ENCODE results near the gene ZGPAT.

The ZGPAT gene

DNA sequence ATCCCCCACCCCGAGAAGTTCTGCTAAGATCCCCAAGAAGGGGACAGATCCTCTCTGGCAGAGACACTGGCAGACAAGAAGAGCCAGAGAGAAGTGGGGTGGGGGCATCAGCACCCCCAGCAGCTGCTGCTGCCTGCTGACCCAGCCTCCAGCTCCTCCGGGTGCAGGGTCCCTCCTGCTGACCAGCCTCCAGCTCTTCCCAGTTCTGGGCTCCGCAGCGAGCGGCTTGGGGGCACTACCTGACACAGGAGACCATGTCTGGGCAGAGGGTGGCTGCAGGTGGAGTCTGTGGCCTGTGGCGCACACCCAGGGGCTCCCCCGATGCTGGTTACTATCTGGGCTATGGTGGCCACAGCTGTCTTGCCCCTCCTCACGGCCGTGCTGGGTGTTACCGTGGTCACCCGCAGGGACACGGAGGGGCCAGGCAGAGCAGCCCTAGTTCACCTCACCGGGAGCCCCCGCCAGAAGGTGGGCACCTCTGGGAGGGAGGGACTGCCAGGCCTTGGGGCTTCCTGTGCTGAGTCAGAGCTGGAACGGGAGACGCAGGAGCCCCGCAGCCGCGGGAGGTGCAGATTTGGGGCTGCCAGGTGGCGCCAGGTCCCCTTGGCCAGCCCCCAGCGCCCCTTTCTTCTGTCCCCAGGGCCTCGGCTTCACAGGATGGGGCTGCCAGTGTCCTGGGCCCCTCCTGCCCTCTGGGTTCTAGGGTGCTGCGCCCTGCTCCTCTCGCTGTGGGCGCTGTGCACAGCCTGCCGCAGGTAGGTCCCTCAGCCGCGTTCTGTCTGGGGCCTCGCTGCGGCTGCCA lies 29.3 kb downstream of the ZGPAT start:
- Histone ChIP-seq H3K4me3 (ENCODE audit: low read length) (peak overlapping the region; percentile 78), H3K27ac (ENCODE audit: low read length) (peak overlapping the region; percentile 79), H3K4me2 (ENCODE audit: low read length) (peak overlapping the region; percentile 91), H3K79me2 (ENCODE audit: low read length) (peaks cover 2% of the 10 kb centered on the region), H3K4me1 (ENCODE audit: low read length) (peaks cover 38% of the 10 kb centered on the region), H2AFZ (ENCODE audit: low read depth, low read length) (no peak overlapping the region), H3K27me3 (ENCODE audit: low read depth, low read length) (no peaks in the 10 kb centered on the region), H3K9ac (ENCODE audit: low read length) (peak overlapping the region; percentile 77), H4K20me1 (ENCODE audit: insufficient read depth, low read length) (no peaks in the 10 kb centered on the region), H3K36me3 (replicated peaks; ENCODE audit: low read depth, low read length) (peaks cover 15% of the 10 kb centered on the region), H3K9me3 (ENCODE audit: insufficient read depth, low read length) (no peaks in the 10 kb centered on the region)
- no peak for TF ChIP-seq EZH2phosphoT487 (IDR thresholded peaks at IDR 0.05; ENCODE audit: low read depth)
- TF ChIP-seq, protein P1, sequence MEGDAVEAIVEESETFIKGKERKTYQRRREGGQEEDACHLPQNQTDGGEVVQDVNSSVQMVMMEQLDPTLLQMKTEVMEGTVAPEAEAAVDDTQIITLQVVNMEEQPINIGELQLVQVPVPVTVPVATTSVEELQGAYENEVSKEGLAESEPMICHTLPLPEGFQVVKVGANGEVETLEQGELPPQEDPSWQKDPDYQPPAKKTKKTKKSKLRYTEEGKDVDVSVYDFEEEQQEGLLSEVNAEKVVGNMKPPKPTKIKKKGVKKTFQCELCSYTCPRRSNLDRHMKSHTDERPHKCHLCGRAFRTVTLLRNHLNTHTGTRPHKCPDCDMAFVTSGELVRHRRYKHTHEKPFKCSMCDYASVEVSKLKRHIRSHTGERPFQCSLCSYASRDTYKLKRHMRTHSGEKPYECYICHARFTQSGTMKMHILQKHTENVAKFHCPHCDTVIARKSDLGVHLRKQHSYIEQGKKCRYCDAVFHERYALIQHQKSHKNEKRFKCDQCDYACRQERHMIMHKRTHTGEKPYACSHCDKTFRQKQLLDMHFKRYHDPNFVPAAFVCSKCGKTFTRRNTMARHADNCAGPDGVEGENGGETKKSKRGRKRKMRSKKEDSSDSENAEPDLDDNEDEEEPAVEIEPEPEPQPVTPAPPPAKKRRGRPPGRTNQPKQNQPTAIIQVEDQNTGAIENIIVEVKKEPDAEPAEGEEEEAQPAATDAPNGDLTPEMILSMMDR (IDR thresholded peaks at IDR 0.05; ENCODE audit: low read depth, low read length): peak; percentile 14

DNA sequence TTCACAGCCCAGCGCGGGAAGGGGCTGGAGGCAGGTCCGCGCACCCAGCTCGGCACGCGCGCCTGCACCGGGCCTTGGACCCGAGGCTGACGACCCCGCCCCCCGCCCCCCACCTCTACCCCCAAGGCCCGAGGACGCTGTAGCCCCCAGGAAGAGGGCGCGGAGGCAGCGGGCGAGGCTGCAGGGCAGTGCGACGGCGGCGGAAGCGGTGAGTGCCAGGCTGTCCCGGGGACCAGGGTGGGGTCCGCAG lies 29.8 kb downstream of the ZGPAT start:
- H4K20me1 ChIP-seq (ENCODE audit: insufficient read depth, low read length): no peaks in the 10 kb centered on the region
- H3K36me3 ChIP-seq (replicated peaks; ENCODE audit: low read depth, low read length): peaks cover 12% of the 10 kb centered on the region
- H3K9me3 ChIP-seq (ENCODE audit: insufficient read depth, low read length): no peaks in the 10 kb centered on the region
- peak overlapping the region; percentile 91 for H3K4me2 ChIP-seq (ENCODE audit: low read length)
- no peak overlapping the region for H2AFZ ChIP-seq (ENCODE audit: low read depth, low read length)
- no peak for TF ChIP-seq EZH2phosphoT487 (IDR thresholded peaks at IDR 0.05; ENCODE audit: low read depth)
- TF ChIP-seq, protein P1 (IDR thresholded peaks at IDR 0.05; ENCODE audit: low read depth, low read length): no peak
- peak overlapping the region; percentile 79 for H3K27ac ChIP-seq (ENCODE audit: low read length)
- peaks cover 36% of the 10 kb centered on the region for H3K4me1 ChIP-seq (ENCODE audit: low read length)
- H3K4me3 ChIP-seq (ENCODE audit: low read length): peak overlapping the region; percentile 78
- no peaks in the 10 kb centered on the region for H3K27me3 ChIP-seq (ENCODE audit: low read depth, low read length)
- H3K9ac ChIP-seq (ENCODE audit: low read length): peak overlapping the region; percentile 77
- no peaks in the 10 kb centered on the region for H3K79me2 ChIP-seq (ENCODE audit: low read length)

DNA sequence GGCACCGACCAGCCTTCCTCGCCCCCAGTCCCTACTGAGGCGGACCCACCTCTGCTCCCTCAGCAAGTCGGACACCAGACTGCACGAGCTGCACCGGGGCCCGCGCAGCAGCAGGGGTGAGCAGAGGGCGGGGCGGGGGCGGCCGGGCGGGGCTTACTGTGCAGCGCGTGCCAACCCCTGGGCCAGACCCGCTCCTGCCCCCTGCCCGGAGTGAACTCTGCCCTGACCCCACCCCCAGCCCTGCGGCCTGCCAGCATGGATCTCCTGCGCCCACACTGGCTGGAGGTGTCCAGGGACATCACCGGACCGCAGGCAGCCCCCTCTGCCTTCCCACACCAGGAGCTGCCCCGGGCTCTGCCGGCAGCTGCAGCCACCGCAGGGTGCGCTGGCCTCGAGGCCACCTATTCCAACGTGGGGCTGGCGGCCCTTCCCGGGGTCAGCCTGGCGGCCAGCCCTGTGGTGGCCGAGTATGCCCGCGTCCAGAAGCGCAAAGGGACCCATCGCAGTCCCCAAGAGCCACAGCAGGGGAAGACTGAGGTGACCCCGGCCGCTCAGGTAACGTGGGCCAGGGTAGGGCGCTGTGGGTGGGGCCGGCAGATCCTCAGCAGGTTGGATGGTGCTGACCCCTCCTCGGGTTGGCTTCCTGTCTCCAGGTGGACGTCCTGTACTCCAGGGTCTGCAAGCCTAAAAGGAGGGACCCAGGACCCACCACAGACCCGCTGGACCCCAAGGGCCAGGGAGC lies 30.3 kb downstream of the ZGPAT start:
- H3K9me3 ChIP-seq (ENCODE audit: insufficient read depth, low read length): no peaks in the 10 kb centered on the region
- no peaks in the 10 kb centered on the region for H3K79me2 ChIP-seq (ENCODE audit: low read length)
- H3K36me3 ChIP-seq (replicated peaks; ENCODE audit: low read depth, low read length): peaks cover 10% of the 10 kb centered on the region
- no peak for TF ChIP-seq EZH2phosphoT487 (IDR thresholded peaks at IDR 0.05; ENCODE audit: low read depth)
- TF ChIP-seq, protein P1 (IDR thresholded peaks at IDR 0.05; ENCODE audit: low read depth, low read length): no peak
- no peaks in the 10 kb centered on the region for H3K27me3 ChIP-seq (ENCODE audit: low read depth, low read length)
- H3K4me1 ChIP-seq (ENCODE audit: low read length): peaks cover 36% of the 10 kb centered on the region
- H2AFZ ChIP-seq (ENCODE audit: low read depth, low read length): no peak overlapping the region
- no peaks in the 10 kb centered on the region for H4K20me1 ChIP-seq (ENCODE audit: insufficient read depth, low read length)
- H3K4me2 ChIP-seq (ENCODE audit: low read length): peak overlapping the region; percentile 91
- peak overlapping the region; percentile 79 for H3K27ac ChIP-seq (ENCODE audit: low read length)
- peak overlapping the region; percentile 77; the same call in 1 of the 2 replicates for H3K9ac ChIP-seq (ENCODE audit: low read length)
- peak overlapping the region; percentile 78 for H3K4me3 ChIP-seq (ENCODE audit: low read length)

DNA sequence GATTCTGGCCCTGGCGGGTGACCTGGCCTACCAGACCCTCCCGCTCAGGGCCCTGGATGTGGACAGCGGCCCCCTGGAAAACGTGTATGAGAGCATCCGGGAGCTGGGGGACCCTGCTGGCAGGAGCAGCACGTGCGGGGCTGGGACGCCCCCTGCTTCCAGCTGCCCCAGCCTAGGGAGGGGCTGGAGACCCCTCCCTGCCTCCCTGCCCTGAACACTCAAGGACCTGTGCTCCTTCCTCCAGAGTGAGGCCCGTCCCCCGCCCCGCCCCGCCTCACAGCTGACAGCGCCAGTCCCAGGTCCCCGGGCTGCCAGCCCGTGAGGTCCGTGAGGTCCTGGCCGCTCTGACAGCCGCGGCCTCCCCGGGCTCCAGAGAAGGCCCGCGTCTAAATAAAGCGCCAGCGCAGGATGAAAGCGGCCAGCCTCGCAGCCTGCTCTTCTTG lies 30.9 kb downstream of the ZGPAT start:
- no peak overlapping the region for H2AFZ ChIP-seq (ENCODE audit: low read depth, low read length)
- peak overlapping the region; percentile 76 for H3K9ac ChIP-seq (ENCODE audit: low read length)
- peaks cover 16% of the 10 kb centered on the region for H3K36me3 ChIP-seq (replicated peaks; ENCODE audit: low read depth, low read length)
- peaks cover 36% of the 10 kb centered on the region for H3K4me1 ChIP-seq (ENCODE audit: low read length)
- H3K27ac ChIP-seq (ENCODE audit: low read length): peak overlapping the region; percentile 45; the same call in 1 of the 2 replicates
- H3K9me3 ChIP-seq (ENCODE audit: insufficient read depth, low read length): no peaks in the 10 kb centered on the region
- H4K20me1 ChIP-seq (ENCODE audit: insufficient read depth, low read length): no peaks in the 10 kb centered on the region
- H3K27me3 ChIP-seq (ENCODE audit: low read depth, low read length): no peaks in the 10 kb centered on the region
- H3K4me2 ChIP-seq (ENCODE audit: low read length): peak overlapping the region; percentile 91
- TF ChIP-seq, protein P1 (IDR thresholded peaks at IDR 0.05; ENCODE audit: low read depth, low read length): no peak
- no peak for TF ChIP-seq EZH2phosphoT487 (IDR thresholded peaks at IDR 0.05; ENCODE audit: low read depth)
- peak overlapping the region; percentile 78 for H3K4me3 ChIP-seq (ENCODE audit: low read length)
- H3K79me2 ChIP-seq (ENCODE audit: low read length): no peaks in the 10 kb centered on the region
